Right ventricle myocardium superior (tissue), 1 donor: ENCODE measurements around the gene STX5. TPM values are rescaled to one million over a fixed set of nuclear protein-coding genes. Genes with fewer than 3 reads are reported as not detected.

Experiments
- microRNA-seq: library from miRNA; unstranded; fragments of <30 nt; microRNA quantifications from one replicate; pipeline ENCODE4 v1.2.0, GENCODE V29; 2020
- total RNA-seq: library from RNA; stranded (reverse); fragmentation: NEBNext Ultra II Directional; extraction: Animal tissue kit (Norgen Biotek cat#: 25700); gene quantifications from one replicate; pipeline ENCODE4 v1.2.1, GENCODE V29; 2021
- donor health status: DM: no; HTN: yes; CAD: no; lungs with severe emphysema.

Gene STX5
- total RNA-seq, 1 donor from 2014 or later, result 15.7 TPM

Small RNA genes within 50 kb of the gene (microRNA-seq; reads per million reads assigned to microRNA genes)
- gene MIR6514, result 2.3 reads per million
- not detected for gene MIR6748

Other genes with a start within 250 kb of the STX5 start
- 14.7 TPM for gene TUT1, start 240.5 kb downstream of the STX5 start, total RNA-seq
- 28.2 TPM for gene MTA2, start 230.2 kb downstream of the STX5 start, total RNA-seq
- gene EML3, start 219.3 kb downstream of the STX5 start, total RNA-seq, result 13.1 TPM
- 1.5 TPM for gene ROM1, start 218.8 kb downstream of the STX5 start, total RNA-seq
- gene B3GAT3, start 210.1 kb downstream of the STX5 start, total RNA-seq, result 11.6 TPM
- 91.4 TPM for gene GANAB, start 185.4 kb downstream of the STX5 start, total RNA-seq
- gene INTS5, start 178.7 kb downstream of the STX5 start, total RNA-seq, result 9.6 TPM
- gene C11orf98, start 166.8 kb downstream of the STX5 start, total RNA-seq, result 30.4 TPM
- gene CSKMT, start 166.7 kb downstream of the STX5 start, total RNA-seq, result 3.7 TPM
- 7.8 TPM for gene UQCC3, start 160.4 kb downstream of the STX5 start, total RNA-seq
- gene LBHD1, start 159.8 kb downstream of the STX5 start, total RNA-seq, result 3.2 TPM
- gene UBXN1, start 153.0 kb downstream of the STX5 start, total RNA-seq, result 82.2 TPM
- gene LRRN4CL, start 142.5 kb downstream of the STX5 start, total RNA-seq, result 3.8 TPM
- 21.7 TPM for gene BSCL2, start 124.6 kb downstream of the STX5 start, total RNA-seq
- not detected for gene GNG3, start 124.4 kb downstream of the STX5 start, total RNA-seq
- gene HNRNPUL2, start 104.6 kb downstream of the STX5 start, total RNA-seq, result 30.4 TPM
- gene TTC9C, start 103.6 kb downstream of the STX5 start, total RNA-seq, result 14.0 TPM
- 9.7 TPM for gene ZBTB3, start 77.9 kb downstream of the STX5 start, total RNA-seq
- 36.8 TPM for gene POLR2G, start 70.5 kb downstream of the STX5 start, total RNA-seq
- 9.2 TPM for gene TAF6L, start 60.7 kb downstream of the STX5 start, total RNA-seq
- gene TMEM179B, start 44.6 kb downstream of the STX5 start, total RNA-seq, result 17.1 TPM
- 17.4 TPM for gene TMEM223, start 40.0 kb downstream of the STX5 start, total RNA-seq
- gene NXF1, start 26.6 kb downstream of the STX5 start, total RNA-seq, result 40.1 TPM
- gene TEX54, start 790 bp upstream of the STX5 start, total RNA-seq, result not detected
- gene WDR74, start 7.5 kb upstream of the STX5 start, total RNA-seq, result 27.0 TPM
- 32.9 TPM for gene SLC3A2, start 48.8 kb upstream of the STX5 start, total RNA-seq
- gene CHRM1, start 89.3 kb upstream of the STX5 start, total RNA-seq, result not detected
- gene SLC22A6, start 152.9 kb upstream of the STX5 start, total RNA-seq, result not detected
- not detected for gene SLC22A8, start 183.8 kb upstream of the STX5 start, total RNA-seq